Endothelial cell of umbilical vein (primary cell): ENCODE data around the gene UBR4.

Source experiments
- CTCF ChIP-seq, 2 donors: IDR thresholded peaks; 1 replicate in 1 of 2; 2 replicates in 1 of 2; pipeline ENCODE4 v1.5.1; 2011; ENCODE audit warnings: low read length in 2 of 2, mild to moderate bottlenecking in 2 of 2, moderate library complexity in 2 of 2, control low read depth in 1 of 2, inconsistent platforms in 1 of 2, low read depth in 1 of 2; ENCODE audit not compliant: insufficient read depth in 1 of 2; ENCODE audit errors: extremely low read depth in 1 of 2
- EZH2 ChIP-seq: IDR thresholded peaks from 2 replicates; pipeline ENCODE4 v1.6.1; 2012; ENCODE audit warnings: borderline replicate concordance, low read depth, mild to moderate bottlenecking, moderate library complexity, low read length, inconsistent platforms; ENCODE audit not compliant: severe bottlenecking
- FOS ChIP-seq: IDR thresholded peaks from 2 replicates; pipeline ENCODE4 v1.6.1; 2011; ENCODE audit warnings: mild to moderate bottlenecking, low read length, moderate library complexity, borderline replicate concordance; ENCODE audit not compliant: insufficient read depth
- GATA2 ChIP-seq: IDR thresholded peaks from 2 replicates; pipeline ENCODE4 v1.7.0; 2011; ENCODE audit warnings: low read depth, mild to moderate bottlenecking, moderate library complexity, mixed read lengths, low read length; ENCODE audit not compliant: insufficient read length, insufficient read depth
- JUN ChIP-seq: IDR thresholded peaks from 2 replicates; pipeline ENCODE4 v1.6.1; 2011; ENCODE audit warnings: borderline replicate concordance, low read depth; ENCODE audit not compliant: insufficient read length, insufficient read depth
- MAX ChIP-seq: IDR thresholded peaks from 2 replicates; pipeline ENCODE4 v1.6.1; 2011; ENCODE audit not compliant: insufficient read depth, insufficient read length
- MYC ChIP-seq: IDR thresholded peaks from one replicate; pipeline ENCODE4 v1.6.1; 2011; ENCODE audit warnings: mild to moderate bottlenecking, low read depth, low read length
- POLR2A ChIP-seq: IDR thresholded peaks from 2 replicates; pipeline ENCODE4 v1.6.1; 2012; ENCODE audit warnings: low read depth, mild to moderate bottlenecking, control low read depth, low read length
- POLR2AphosphoS5 ChIP-seq: IDR thresholded peaks from 2 replicates; pipeline ENCODE4 v1.6.1; 2012; ENCODE audit warnings: low read depth, mild to moderate bottlenecking, control low read depth, low read length, moderate library complexity; ENCODE audit not compliant: insufficient read depth

GRCh38 chr1:19202396-19202795 lies 7.7 kb downstream of the UBR4 start:
- TF ChIP-seq CTCF (IDR thresholded peaks at IDR 0.05; ENCODE audit: extremely low read depth in 1 of 2, insufficient read depth in 1 of 2, low read depth in 1 of 2, low read length in 2 of 2) (no peak), GATA2 (no peak), POLR2A (no peak), EZH2 (no peak), POLR2AphosphoS5 (no peak), JUN (no peak), MYC (no peak), MAX (no peak), FOS (no peak)
